Ishikawa (cell line): ENCODE data around the gene PTPRE.

Experiments
- CEBPB ChIP-seq: IDR thresholded peaks from 2 replicates; pipeline ENCODE4 v1.6.1; 2012
- CREB1 ChIP-seq: IDR thresholded peaks from 2 replicates; pipeline ENCODE4 v1.6.1; 2012; ENCODE audit warnings: low read depth
- EGR1 ChIP-seq: IDR thresholded peaks from 2 replicates; pipeline ENCODE4 v1.6.1; 2012
- EP300 ChIP-seq: IDR thresholded peaks from 2 replicates; pipeline ENCODE4 v1.6.1; 2012; ENCODE audit warnings: borderline replicate concordance
- FOXM1 ChIP-seq: IDR thresholded peaks from 2 replicates; pipeline ENCODE4 v1.6.1; 2012; ENCODE audit warnings: low read depth, borderline replicate concordance
- MAX ChIP-seq: IDR thresholded peaks from 2 replicates; pipeline ENCODE4 v1.6.1; 2012
- NFIC ChIP-seq: IDR thresholded peaks from 2 replicates; pipeline ENCODE4 v1.6.1; 2012
- RAD21 ChIP-seq: IDR thresholded peaks from 2 replicates; pipeline ENCODE4 v1.6.1; 2012; ENCODE audit warnings: low read depth
- REST ChIP-seq: IDR thresholded peaks from 2 replicates; pipeline ENCODE4 v1.6.1; 2012; ENCODE audit warnings: low read depth, mild to moderate bottlenecking
- TAF1 ChIP-seq: IDR thresholded peaks from 2 replicates; pipeline ENCODE4 v1.6.1; 2012; ENCODE audit warnings: low read depth, mild to moderate bottlenecking
- TCF12 ChIP-seq: IDR thresholded peaks from 2 replicates; pipeline ENCODE4 v1.6.1; 2012; ENCODE audit warnings: low read depth
- TEAD4 ChIP-seq: IDR thresholded peaks from 2 replicates; pipeline ENCODE4 v1.6.1; 2012
- USF1 ChIP-seq: IDR thresholded peaks from 2 replicates; pipeline ENCODE4 v1.6.1; 2012
- YY1 ChIP-seq: IDR thresholded peaks from 2 replicates; pipeline ENCODE4 v1.6.1; 2012; ENCODE audit warnings: low read depth
- ZBTB7A ChIP-seq: IDR thresholded peaks from 2 replicates; pipeline ENCODE4 v1.6.1; 2012; ENCODE audit warnings: low read depth

PTPRE gene

GRCh38 chr10:128125416-128125943, 218.6 kb downstream of the PTPRE start:
- TF ChIP-seq YY1 (no peak), ZBTB7A (no peak; the same call in 1 of the 2 replicates), TEAD4 (no peak), CREB1 (no peak), USF1 (no peak)

- TF ChIP-seq USF1 (peak; percentile 31; the same call in 1 of the 2 replicates), ZBTB7A (no peak; the same call in 1 of the 2 replicates), CEBPB (no peak), FOXM1 (peak; percentile 100), TAF1 (peak; percentile 60; the same call in 1 of the 2 replicates), EP300 (no peak), NFIC (peak; percentile 40; the same call in 1 of the 2 replicates), MAX (peak; percentile 79), YY1 (no peak), REST (no peak), TEAD4 (no peak; the same call in 1 of the 2 replicates), TCF12 (peak; percentile 59), RAD21 (no peak), CREB1 (no peak), EGR1 (peak; percentile 95)
Measured at GRCh38 chr10:128125944-128126764, 219.3 kb downstream of the PTPRE start, which contains the start of gene MKI67. MKI67 (minus strand) TSS chr10:128126423; CDS start chr10:128125667, 756 bp downstream.

GRCh38 chr10:128128582-128128981, 221.7 kb downstream of the PTPRE start:
- TF ChIP-seq NFIC (no peak), USF1 (no peak), FOXM1 (no peak), TEAD4 (no peak), REST (no peak), CREB1 (no peak), RAD21 (no peak), MAX (no peak), CEBPB (no peak), ZBTB7A (no peak)

GRCh38 chr10:128130051-128130450, 223.1 kb downstream of the PTPRE start:
- no peak for TF ChIP-seq REST
